Motor neuron (in vitro differentiated cells): ENCODE data around the gene ZNF189. TPM values are rescaled to one million over a fixed set of nuclear protein-coding genes. Genes with fewer than 3 reads are reported as not detected.

Experiments
- ATAC-seq, 8 experiments: fragments of 200-7000 bp; cut with Tn5 transposase; replicated peaks in 6 of 8; 2 replicates each; pipeline ENCODE4 v1.8.0; 2021; ENCODE audit warnings: mild to moderate bottlenecking in 8 of 8, moderate library complexity in 8 of 8
- H3K27ac ChIP-seq, 2 donors: fragments of 250-450 bp; sonication (Bioruptor Pico); 2 replicates each; pipeline ENCODE4 v1.9.0; 2021; ENCODE audit warnings: antibody characterized with exemption in 2 of 2, mild to moderate bottlenecking in 2 of 2, moderate library complexity in 1 of 2
- H3K4me1 ChIP-seq, 2 donors: fragments of 250-450 bp; sonication (Bioruptor Pico); replicated peaks in 1 of 2; 2 replicates each; pipeline ENCODE4 v1.6.1; 2021; ENCODE audit warnings: antibody characterized with exemption in 2 of 2, mild to moderate bottlenecking in 2 of 2, moderate library complexity in 1 of 2
- H3K4me3 ChIP-seq, 5 donors: fragments of 250-450 bp; sonication (Bioruptor Pico); 2 replicates each; pipeline ENCODE4 v1.9.0; 2021; ENCODE audit warnings: antibody characterized with exemption in 5 of 5, mild to moderate bottlenecking in 5 of 5, moderate library complexity in 4 of 5
- WGBS, 10 experiments: fragments of 450-650 bp; shearing (Covaris generic); methylation state at CpG; one replicate each; pipeline ENCODE4 v1.0.0; 2022; 5-methylcytosine and 5-hydroxymethylcytosine counted together
- in situ Hi-C, 9 experiments: fragments of 400-800 bp; cut with MboI; loops; one replicate each; pipeline ENCODE4 v1.15.0; 2021; ENCODE audit warnings: low sequenced_read_pairs in 9 of 9, low pct_unique_long_range_greater_than_20kb in 2 of 9; ENCODE audit not compliant: unreplicated experiment in 9 of 9
- total RNA-seq, 8 experiments: library from RNA; unstranded; fragments of 300-600 nt; gene quantifications; 2 replicates each; pipeline versions ENCODE4 v1.2.3 to v1.2.4, GENCODE V29; 2022

The ZNF189 gene
- total RNA-seq, 8 experiments from 2014 or later = 10.7 to 29.7 (median 20.0) TPM

GRCh38 chr9:101415578-101415977 is 16.9 kb downstream of the ZNF189 start:
- no peak for ATAC-seq
- no peak overlapping the region for H3K27ac ChIP-seq
- H3K4me3 ChIP-seq = no peak overlapping the region
- in situ Hi-C loops = no loop called here
- no peaks in the 10 kb centered on the region for H3K4me1 ChIP-seq

- ATAC-seq = no peak
- Histone ChIP-seq H3K4me1 (no peaks in the 10 kb centered on the region), H3K4me3 (no peak overlapping the region), H3K27ac (no peak overlapping the region)
- in situ Hi-C loops = no loop called here
These were observed 18.7 kb downstream of the ZNF189 start for GRCh38 chr9:101417389-101417788.

- no peaks in the 10 kb centered on the region for H3K4me1 ChIP-seq
- H3K27ac ChIP-seq = no peak overlapping the region
- no peak for ATAC-seq
- in situ Hi-C loops = no loop called here
- no peak overlapping the region for H3K4me3 ChIP-seq
These were observed 19.3 kb downstream of the ZNF189 start for GRCh38 chr9:101417977-101418376.

GRCh38 chr9:101418518-101419430 is 20.1 kb downstream of the ZNF189 start:
- in situ Hi-C loops = no loop called here
- no peak for ATAC-seq
- no peak overlapping the region for H3K27ac ChIP-seq
- H3K4me3 ChIP-seq = no peak overlapping the region
- WGBS, 10 experiments = 40 to 100% (median 80%) methylated on average over 2 to 6 of the region's 7 CpGs
- H3K4me1 ChIP-seq = no peaks in the 10 kb centered on the region

GRCh38 chr9:101419863-101420262 is 21.2 kb downstream of the ZNF189 start:
- Histone ChIP-seq H3K27ac (no peak overlapping the region), H3K4me3 (no peak overlapping the region), H3K4me1 (no peaks in the 10 kb centered on the region)
- no peak for ATAC-seq
- in situ Hi-C loops = no loop called here
- 0 to 100% (median 80%) methylated on average over 1 to 2 of the region's 2 CpGs; no CpG with 5 or more reads in 1 of the 10 experiments for WGBS, 10 experiments

- in situ Hi-C loops = no loop called here
- 19 to 93% (median 76%) methylated on average over 2 to 5 of the region's 5 CpGs; no CpG with 5 or more reads in 2 of the 10 experiments for WGBS, 10 experiments
- ATAC-seq = no peak
- no peak overlapping the region for H3K27ac ChIP-seq
- no peaks in the 10 kb centered on the region for H3K4me1 ChIP-seq
- H3K4me3 ChIP-seq = no peak overlapping the region
These were observed 23.0 kb downstream of the ZNF189 start for GRCh38 chr9:101421653-101422065.

- in situ Hi-C loops = no loop called here
- no peak for ATAC-seq
- Histone ChIP-seq H3K4me1 (no peaks in the 10 kb centered on the region), H3K27ac (no peak overlapping the region), H3K4me3 (no peak overlapping the region)
- 14 to 100% (median 86%) methylated on average over 1 to 7 of the region's 8 CpGs; no CpG with 5 or more reads in 5 of the 10 experiments for WGBS, 10 experiments
These were observed 28.7 kb downstream of the ZNF189 start for GRCh38 chr9:101427358-101427757.

GRCh38 chr9:101427957-101428655 is 29.5 kb downstream of the ZNF189 start:
- Histone ChIP-seq H3K27ac (no peak overlapping the region), H3K4me3 (no peak overlapping the region), H3K4me1 (no peaks in the 10 kb centered on the region)
- in situ Hi-C loops = no loop called here
- 8 to 100% (median 79%) methylated on average over 1 to 3 of the region's 3 CpGs; no CpG with 5 or more reads in 1 of the 10 experiments for WGBS, 10 experiments
- no peak for ATAC-seq

GRCh38 chr9:101428909-101429308 is 30.3 kb downstream of the ZNF189 start:
- in situ Hi-C loops = no loop called here
- Histone ChIP-seq H3K4me1 (no peaks in the 10 kb centered on the region), H3K4me3 (no peak overlapping the region), H3K27ac (no peak overlapping the region)
- 5 to 100% (median 43%) methylated on average over 1 to 3 of the region's 3 CpGs for WGBS, 10 experiments
- no peak for ATAC-seq

GRCh38 chr9:101429736-101430135 is 31.1 kb downstream of the ZNF189 start:
- H3K4me3 ChIP-seq = no peak overlapping the region
- no peaks in the 10 kb centered on the region for H3K4me1 ChIP-seq
- H3K27ac ChIP-seq = no peak overlapping the region
- in situ Hi-C loops = no loop called here
- no peak for ATAC-seq
- 8 to 89% (median 79%) methylated on average over 2 to 6 of the region's 7 CpGs; no CpG with 5 or more reads in 5 of the 10 experiments for WGBS, 10 experiments

- no peaks in the 10 kb centered on the region for H3K4me1 ChIP-seq
- no peak overlapping the region for H3K27ac ChIP-seq
- in situ Hi-C loops = no loop called here
- no peak for ATAC-seq
- H3K4me3 ChIP-seq = no peak overlapping the region
These were observed 33.5 kb downstream of the ZNF189 start for GRCh38 chr9:101432171-101432570.

- WGBS, 10 experiments = 0 to 100% (median 71%) methylated on average over 1 of the region's 1 CpG; no CpG with 5 or more reads in 5 of the 10 experiments
- Histone ChIP-seq H3K4me3 (no peak overlapping the region), H3K27ac (no peak overlapping the region), H3K4me1 (no peaks in the 10 kb centered on the region)
- peak in 1 of 8 experiments; percentile 27 for ATAC-seq
- in situ Hi-C loops = no loop called here
These were observed 34.1 kb downstream of the ZNF189 start for GRCh38 chr9:101432740-101433139.

- 0 to 97% (median 67%) methylated on average over 1 to 3 of the region's 3 CpGs for WGBS, 10 experiments
- in situ Hi-C loops = no loop called here
- H3K4me3 ChIP-seq = no peak overlapping the region
These were observed 34.6 kb downstream of the ZNF189 start for GRCh38 chr9:101433229-101433628.

More at GRCh38 chr9:101433229-101433628, 34.6 kb downstream of the ZNF189 start:
- Histone ChIP-seq H3K4me1 (no peaks in the 10 kb centered on the region), H3K27ac (no peak overlapping the region)
- no peak for ATAC-seq
